HS-5 (cell line): Measurements from ENCODE around the gene GTF3C4.

Source experiments
- DNase-seq: peaks from one replicate; pipeline ENCODE4 v3.0.0-alpha.2; 2012; ENCODE audit warnings: low read depth

The GTF3C4 gene

DNA sequence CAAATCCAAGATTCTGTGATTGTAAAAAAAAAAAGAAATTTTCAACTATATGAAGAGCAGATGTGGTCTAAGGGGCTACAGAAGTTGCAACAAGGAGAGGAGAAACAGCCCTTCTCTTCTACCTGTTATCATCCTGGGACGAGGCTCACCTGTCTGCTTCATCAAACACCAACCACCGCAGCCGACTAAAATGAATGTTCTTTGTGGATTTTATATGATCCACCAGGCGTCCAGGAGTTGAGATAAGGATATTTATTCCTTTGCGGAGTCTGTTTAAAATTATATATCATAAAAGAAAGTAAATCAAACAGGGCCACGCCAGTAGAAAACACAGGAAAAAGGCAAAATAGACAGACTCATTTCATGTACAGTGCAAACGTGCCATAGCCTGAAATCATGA lies 22.0 kb upstream of the GTF3C4 start:
- no peak for DNase-seq

GRCh38 chr9:132648685-132649084 lies 21.6 kb upstream of the GTF3C4 start:
- no peak for DNase-seq

GRCh38 chr9:132651259-132651658 lies 19.0 kb upstream of the GTF3C4 start:
- peak; percentile 78 for DNase-seq

DNA sequence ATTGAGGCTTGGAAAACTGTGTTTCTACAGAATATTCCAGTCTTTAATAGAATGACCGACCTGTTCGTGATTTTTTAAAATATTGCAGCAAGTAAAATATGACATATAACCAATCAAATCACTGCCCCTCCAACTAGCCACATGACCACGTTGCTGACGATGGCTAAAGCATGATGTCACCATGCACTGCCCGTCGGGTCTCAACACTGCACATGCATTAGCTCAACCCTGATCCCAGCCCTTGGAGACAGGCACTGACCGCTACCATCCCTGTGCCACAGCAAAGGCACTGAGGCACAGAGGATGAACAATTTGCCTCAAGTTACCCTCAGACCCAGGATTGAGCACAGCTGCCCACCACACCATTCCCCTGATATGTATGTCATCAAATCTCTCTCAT lies 14.0 kb upstream of the GTF3C4 start:
- no peak for DNase-seq

DNA sequence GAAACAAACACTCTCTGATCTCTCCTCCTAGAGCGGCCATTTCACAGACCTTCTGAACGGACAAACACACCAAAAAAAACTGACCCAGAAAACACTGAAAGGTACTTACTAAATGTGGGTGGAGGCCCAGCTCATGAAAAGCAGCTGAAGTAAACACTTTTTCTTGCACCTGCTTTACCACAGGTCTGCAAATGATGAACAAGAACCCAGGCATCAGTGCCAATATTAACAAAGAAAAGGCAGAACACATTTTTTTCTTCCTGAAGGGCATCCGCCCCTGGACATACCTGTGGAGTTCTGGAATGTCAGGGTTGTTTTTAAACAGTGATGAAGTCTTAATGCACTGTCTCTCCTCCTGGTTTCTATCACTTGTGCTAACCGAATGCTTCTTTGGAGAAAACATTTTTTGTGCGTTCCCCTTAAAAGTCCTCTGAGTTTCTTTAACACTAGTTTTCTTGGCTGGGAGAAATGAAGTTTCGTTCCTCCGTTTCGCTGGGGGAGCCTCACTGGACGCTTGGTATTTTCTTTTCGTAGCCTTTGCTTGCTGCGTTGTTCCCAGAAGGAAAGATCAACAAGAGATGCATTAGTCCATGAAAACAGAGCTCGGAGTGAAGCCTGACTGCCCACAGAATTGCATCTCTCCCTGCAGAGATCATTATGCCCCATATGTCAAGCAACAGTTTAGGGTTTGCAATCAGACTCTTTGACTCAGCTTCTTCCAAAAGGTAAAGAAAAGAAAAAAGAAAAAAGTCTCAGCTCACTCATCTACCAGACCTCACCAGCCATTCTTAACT lies 7.9 kb upstream of the GTF3C4 start:
- DNase-seq = no peak

DNA sequence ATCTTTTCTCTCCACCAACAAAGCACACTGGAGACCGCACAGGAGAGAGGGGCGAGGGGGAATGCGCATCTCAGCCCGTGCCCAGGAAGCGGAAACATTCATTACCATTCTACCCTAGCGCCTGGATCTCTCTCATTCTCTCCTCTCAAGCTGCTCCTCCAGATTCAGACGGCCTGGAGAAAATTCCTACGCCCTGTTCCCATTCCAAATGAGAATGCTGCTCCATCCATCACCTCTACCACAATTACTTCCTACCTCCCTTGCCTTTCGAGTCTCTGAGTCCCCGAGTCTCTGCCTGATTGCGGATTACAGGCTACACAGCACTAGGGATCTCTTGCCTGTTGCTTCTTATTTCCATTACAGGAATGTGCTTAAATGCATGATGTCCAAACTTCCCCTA lies 7.1 kb upstream of the GTF3C4 start:
- DNase-seq = no peak

DNA sequence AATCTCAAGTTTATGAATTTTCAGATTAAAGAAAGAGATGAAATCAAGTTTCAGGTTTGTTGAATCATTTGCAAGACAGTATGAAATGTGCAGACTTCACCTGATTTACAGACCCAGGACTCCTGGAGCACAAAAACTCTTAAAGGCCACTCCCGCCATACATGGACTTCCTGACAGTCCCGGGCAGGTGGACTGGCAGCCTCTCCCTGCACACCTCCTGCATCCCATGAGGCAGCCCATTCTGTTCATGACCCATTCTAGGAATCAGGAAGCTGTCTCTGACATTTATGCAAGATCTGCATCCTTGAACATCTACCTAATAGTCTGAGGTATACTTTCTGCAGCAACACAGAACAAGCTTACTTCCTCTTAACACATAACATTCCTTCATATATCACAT lies 6.4 kb upstream of the GTF3C4 start:
- DNase-seq = no peak

- DNase-seq = no peak
Observed at GRCh38 chr9:132669319-132669697, 956 bp upstream of the GTF3C4 start.

GRCh38 chr9:132669698-132670456 lies 387 bp upstream of the GTF3C4 start, which contains the start of gene DDX31:
DDX31 (minus strand) TSS chr9:132669983; CDS start chr9:132669934, 49 bp downstream.
- no peak for DNase-seq

DNA sequence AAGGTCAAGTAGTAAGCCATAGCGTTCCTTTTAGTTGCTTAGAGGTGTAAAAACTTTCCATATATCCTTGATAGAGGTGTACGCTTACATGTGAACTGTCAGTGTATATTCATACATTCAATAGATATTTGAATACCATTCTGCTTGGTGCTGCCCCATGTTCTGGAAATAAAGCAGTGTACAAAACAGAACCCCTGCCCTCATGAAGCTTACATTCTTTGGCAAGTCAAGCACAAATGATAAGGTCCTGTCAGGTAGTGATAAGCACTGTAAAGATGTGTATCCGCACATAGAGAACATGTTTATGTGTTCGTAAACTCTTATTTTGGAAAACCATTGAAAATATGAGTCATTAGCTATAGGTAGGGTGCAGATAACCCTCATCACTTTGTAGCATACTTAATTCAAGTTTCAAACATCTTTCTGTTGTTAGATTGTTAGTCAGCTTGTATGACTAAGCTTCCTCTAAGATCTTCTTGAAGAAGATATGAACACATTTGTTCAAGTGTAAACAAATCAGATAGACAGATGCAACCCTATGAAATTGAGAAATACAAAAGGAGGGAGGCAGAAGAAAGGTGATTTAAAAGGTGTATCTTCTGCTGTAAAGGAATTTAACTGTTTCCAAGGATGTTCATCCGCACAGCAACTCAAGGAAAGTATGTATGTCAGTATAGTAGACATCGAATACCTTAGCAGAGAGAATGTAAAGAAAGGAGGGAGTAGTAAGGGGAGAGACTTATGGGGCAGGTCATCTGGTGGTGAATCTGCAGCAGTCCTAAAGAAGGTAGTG lies 1.6 kb downstream of the GTF3C4 start:
- DNase-seq = no peak

DNA sequence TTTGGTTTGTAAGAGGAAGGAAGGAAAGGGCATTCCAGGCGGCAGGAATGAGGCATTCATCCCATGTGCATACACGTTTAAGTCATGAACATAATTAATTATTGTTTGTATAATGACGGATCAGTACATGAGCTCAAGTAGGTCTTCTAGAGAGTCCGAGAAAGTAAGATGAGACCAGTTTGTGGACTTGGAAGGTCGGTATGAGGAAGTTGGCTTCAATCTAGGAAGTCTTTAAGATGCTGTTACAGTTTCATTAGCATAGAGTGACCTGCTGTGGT lies 2.1 kb downstream of the GTF3C4 start:
- DNase-seq = no peak

DNA sequence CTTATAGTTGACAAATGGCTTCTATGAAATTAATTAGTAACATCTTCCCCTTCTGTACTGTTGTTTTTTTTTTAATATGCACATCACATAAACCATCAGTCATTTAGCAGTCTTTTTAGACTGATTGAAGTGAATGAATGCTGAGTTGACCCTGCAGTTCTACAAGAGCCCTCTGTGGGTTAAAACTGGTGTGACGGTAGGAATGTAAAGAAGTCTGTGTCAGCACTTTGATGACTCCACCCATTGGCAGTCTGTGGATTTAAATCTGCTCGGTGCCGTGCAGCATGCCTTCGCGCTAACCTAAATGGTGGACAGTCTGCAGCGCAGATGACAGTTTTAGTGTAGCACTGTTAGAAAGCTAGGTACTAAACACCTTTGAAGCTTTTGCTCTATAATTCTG lies 3.1 kb downstream of the GTF3C4 start:
- no peak for DNase-seq

- no peak for DNase-seq
Observed at GRCh38 chr9:132674485-132674884, 4.2 kb downstream of the GTF3C4 start.

DNA sequence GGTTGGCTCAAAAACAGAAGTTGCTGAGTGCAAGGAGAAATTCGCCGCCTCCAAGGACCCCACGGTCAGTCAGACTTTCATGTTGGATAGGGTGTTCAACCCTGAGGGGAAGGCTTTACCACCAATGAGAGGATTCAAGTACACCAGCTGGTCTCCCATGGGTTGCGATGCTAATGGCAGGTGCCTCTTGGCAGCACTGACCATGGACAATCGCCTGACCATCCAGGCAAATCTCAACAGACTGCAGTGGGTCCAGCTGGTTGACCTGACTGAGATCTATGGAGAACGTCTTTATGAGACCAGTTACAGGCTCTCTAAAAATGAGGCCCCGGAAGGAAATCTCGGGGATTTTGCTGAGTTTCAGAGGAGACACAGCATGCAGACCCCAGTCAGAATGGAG lies 7.7 kb downstream of the GTF3C4 start:
- DNase-seq = no peak

GRCh38 chr9:132679946-132680625 lies 9.8 kb downstream of the GTF3C4 start:
- no peak for DNase-seq

DNA sequence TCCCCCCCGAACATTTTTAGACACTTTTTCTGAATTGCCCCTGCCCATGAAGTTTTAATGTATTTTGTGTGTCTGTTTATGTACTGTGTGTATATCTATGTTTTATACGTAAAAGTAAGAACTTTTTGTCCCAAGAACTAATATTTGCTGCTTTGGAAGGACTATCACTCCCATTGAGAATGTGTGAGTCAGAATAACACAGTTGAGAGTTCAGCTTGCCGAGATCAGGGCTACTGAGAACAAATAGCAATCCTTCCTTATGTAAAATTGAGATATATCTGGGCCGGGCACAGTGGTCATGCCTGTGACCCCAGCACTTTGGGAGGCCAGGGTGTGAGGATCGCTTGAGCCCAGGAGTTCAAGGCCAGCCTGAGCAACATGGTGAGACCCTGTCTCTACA lies 11.3 kb downstream of the GTF3C4 start:
- no peak for DNase-seq

DNA sequence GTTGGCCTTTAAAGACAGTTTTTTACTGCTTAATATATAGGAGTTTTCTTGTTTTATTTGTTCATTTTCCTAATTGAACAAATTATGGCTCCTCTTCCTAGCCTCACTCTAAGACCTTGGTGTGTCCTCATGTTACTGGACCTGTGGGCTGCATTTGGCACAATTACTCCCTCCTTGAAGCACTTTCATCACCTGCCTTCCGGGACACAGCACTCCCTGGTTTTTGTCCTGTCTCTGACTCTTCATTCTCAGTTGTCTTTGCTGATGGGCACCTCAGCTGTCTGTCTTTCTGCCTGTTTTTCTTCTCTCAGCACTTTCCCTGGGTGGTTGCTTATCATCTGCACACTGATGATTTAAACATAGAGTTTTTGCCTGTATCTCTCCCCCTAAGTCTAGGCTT lies 13.6 kb downstream of the GTF3C4 start:
- DNase-seq = no peak

DNA sequence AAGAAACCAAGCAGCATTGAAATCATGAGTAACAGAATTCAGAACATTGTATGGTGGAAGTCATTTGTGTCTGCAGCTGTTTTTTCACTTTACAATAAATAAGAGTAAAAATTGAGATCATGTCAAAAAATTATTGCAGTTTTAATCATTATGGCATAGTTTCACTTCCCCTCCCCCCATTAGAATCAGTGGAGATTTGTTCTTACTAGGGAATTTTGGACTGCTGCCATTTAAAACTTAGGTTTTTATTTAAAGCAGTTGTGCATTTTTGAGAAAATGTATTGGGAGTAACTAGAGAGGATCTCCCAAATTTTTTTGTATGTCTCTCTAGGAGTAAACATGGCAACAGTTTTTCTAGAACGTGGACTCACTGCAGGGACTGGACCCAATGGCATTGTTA lies 20.4 kb downstream of the GTF3C4 start:
- no peak for DNase-seq

DNA sequence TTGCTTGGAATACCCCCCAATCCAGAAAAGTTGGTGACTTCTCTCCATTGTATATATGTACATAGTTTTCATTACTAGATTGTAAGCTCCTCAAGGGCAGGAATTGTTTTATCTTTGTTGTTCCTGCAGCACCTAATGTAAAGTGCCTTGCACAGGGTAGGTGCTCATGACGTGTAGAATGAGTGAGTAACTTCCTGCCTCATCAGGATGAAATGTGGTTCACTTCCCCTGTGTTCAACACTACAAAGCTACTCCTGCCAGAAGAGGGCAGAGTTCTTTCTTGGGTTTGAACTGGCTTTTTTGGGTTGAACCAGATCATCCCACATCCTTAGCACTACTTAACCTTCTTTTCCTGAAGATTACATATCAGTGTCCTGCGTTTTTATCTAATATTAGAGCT lies 23.9 kb downstream of the GTF3C4 start:
- no peak for DNase-seq

GRCh38 chr9:132697230-132697629 lies 27.0 kb downstream of the GTF3C4 start:
- no peak for DNase-seq

GRCh38 chr9:132698989-132699388 lies 28.7 kb downstream of the GTF3C4 start:
- no peak for DNase-seq

DNA sequence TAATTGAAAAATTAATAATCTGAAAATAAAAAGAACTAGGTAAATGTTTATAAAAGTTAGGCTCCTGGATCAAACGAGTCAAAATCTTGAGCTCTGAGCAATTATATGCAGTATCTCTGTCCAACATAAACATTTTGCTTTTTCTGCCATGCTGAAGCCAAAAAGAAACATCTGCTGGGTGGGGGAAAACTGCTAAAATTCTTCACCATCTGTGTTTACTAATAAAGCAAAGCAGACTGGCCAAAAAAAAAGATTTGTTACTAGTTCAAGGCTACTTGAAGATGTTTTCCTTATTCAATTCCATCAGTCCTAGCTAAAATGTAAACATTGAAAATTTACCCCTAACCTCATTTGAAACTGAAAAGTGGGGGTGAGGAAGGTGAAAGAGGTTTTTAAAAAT lies 29.7 kb downstream of the GTF3C4 start:
- DNase-seq = no peak
